Kidney (tissue), 14 donors: Measurements from ENCODE around the gene MACROD2. TPM values are rescaled to one million over a fixed set of nuclear protein-coding genes. Genes with fewer than 3 reads are reported as not detected.

ENCODE experiments used
- DNase-seq, 5 donors: peaks; one replicate each; pipeline ENCODE4 v3.0.0-alpha.2; 2013 to 2020
- FAIRE-seq: peaks from 2 replicates; lab custom pipeline; 2012; peaks lifted over from hg19 to GRCh38; lab: Jason Lieb, UNC
- H3K27ac ChIP-seq, 2 donors: one replicate each; pipeline ENCODE4 v1.7.0; 2013; ENCODE audit warnings: low read depth in 2 of 2, low read length in 2 of 2, inconsistent platforms in 1 of 2
- H3K27me3 ChIP-seq: one replicate; pipeline ENCODE4 v1.7.1; 2013; ENCODE audit warnings: low read length, inconsistent platforms; ENCODE audit not compliant: control insufficient read depth, insufficient read depth
- H3K36me3 ChIP-seq, 3 donors: one replicate each; pipeline versions ENCODE4 v1.7.0 to v1.7.1; 2013; ENCODE audit warnings: low read length in 3 of 3, control low read depth in 1 of 3, inconsistent platforms in 1 of 3; ENCODE audit not compliant: insufficient read depth in 3 of 3, control insufficient read depth in 2 of 3
- H3K4me1 ChIP-seq, 3 donors: one replicate each; pipeline versions ENCODE4 v1.7.0 to v1.7.1; 2013; ENCODE audit warnings: low read length in 3 of 3, inconsistent platforms in 1 of 3, low read depth in 1 of 3; ENCODE audit not compliant: control insufficient read depth in 2 of 3, insufficient read depth in 2 of 3
- H3K4me3 ChIP-seq, 3 donors: one replicate each; pipeline versions ENCODE4 v1.7.0 to v1.8.1; 2013; ENCODE audit warnings: low read length in 3 of 3, control low read depth in 1 of 3, inconsistent platforms in 1 of 3
- H3K9ac ChIP-seq, 3 donors: one replicate each; pipeline versions ENCODE4 v1.7.0 to v1.7.1; 2013; ENCODE audit warnings: low read length in 3 of 3, control low read depth in 1 of 3, inconsistent platforms in 1 of 3
- H3K9me3 ChIP-seq, 3 donors: one replicate each; pipeline versions ENCODE4 v1.7.0 to v1.7.1; 2013; ENCODE audit warnings: low read length in 3 of 3, control low read depth in 1 of 3, inconsistent platforms in 1 of 3; ENCODE audit not compliant: control insufficient read depth in 2 of 3, insufficient read depth in 1 of 3
- CTCF ChIP-seq: IDR thresholded peaks from 3 replicates; pipeline ENCODE4 v1.5.1; 2012; ENCODE audit warnings: mild to moderate bottlenecking, moderate library complexity, borderline replicate concordance; ENCODE audit not compliant: insufficient read depth; ENCODE audit errors: extremely low read depth
- intact Hi-C: fragments of 100-400 bp; cut with DNase I; formaldehyde crosslinking; loops from one replicate; pipeline ENCODE4 v1.11.1; 2022
- polyA plus RNA-seq: library from polyadenylated mRNA; stranded (reverse); fragments of 350-450 nt; fragmentation: Illumina TruSeq; extraction: RNeasy Lipid Tissue Mini Kit (QIAGEN cat#74804); gene quantifications from one replicate; pipeline ENCODE4 v1.2.3, GENCODE V29; 2014; ENCODE audit warnings: low read depth, low replicate concordance; ENCODE audit not compliant: insufficient read depth
- total RNA-seq: library from RNA; stranded (reverse); fragmentation: NEBNext Ultra II Directional; extraction: Animal tissue kit (Norgen Biotek cat#: 25700); gene quantifications from one replicate; pipeline ENCODE4 v1.2.1, GENCODE V29; 2021
- donor health status: control.
- donor health status: control.
- donor health status: control.
- donor health status: control.
- donor health status: control.
- donor health status: DM: yes; HTN: yes; CAD: no.
- donor health status: Normal renal cell carcinoma (clear cell type).

The MACROD2 gene
- total and polyA plus RNA-seq, 2 donors from 2014 or later, result 3.0 to 10.0 TPM

GRCh38 chr20:16013631-16014030, 2018.3 kb downstream of the MACROD2 start:
- no peak for DNase-seq
- Histone ChIP-seq H3K4me3 (no peak overlapping the region), H3K9ac (no peak overlapping the region), H3K27me3 (no peaks in the 10 kb centered on the region), H3K9me3 (no peaks in the 10 kb centered on the region), H3K36me3 (no peaks in the 10 kb centered on the region), H3K4me1 (no peaks in the 10 kb centered on the region), H3K27ac (no peak overlapping the region)
- intact Hi-C loops, result no loop called here
- no peak for TF ChIP-seq CTCF
- no peak for FAIRE-seq

DNA sequence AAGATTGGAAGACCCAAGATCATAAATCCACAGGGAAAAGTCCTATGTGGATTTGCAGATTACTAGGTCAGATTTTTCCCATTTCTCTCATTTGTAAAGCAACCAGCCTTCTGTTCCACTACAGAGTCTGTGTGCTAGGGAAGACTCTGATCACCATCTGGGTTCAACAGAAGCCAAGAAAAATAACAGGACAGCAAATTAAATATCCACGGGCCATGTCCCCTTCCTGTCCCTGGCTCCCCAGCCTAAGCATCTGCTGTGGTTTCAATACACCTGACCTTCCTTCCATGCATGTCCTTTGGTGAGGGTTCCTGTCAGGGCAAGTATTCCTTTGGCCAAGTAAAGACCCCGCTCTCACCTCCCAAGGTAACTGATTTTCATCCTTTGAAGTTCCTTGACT, 2019.1 kb downstream of the MACROD2 start:
- H3K27me3 ChIP-seq, result no peaks in the 10 kb centered on the region
- H3K4me3 ChIP-seq, result no peak overlapping the region
- DNase-seq (no peak), FAIRE-seq (no peak)
- intact Hi-C loops, result no loop called here
- H3K9ac ChIP-seq, result no peak overlapping the region
- H3K27ac ChIP-seq, result no peak overlapping the region
- H3K9me3 ChIP-seq, result no peaks in the 10 kb centered on the region
- H3K36me3 ChIP-seq, result no peaks in the 10 kb centered on the region
- no peaks in the 10 kb centered on the region for H3K4me1 ChIP-seq
- no peak for TF ChIP-seq CTCF

DNA sequence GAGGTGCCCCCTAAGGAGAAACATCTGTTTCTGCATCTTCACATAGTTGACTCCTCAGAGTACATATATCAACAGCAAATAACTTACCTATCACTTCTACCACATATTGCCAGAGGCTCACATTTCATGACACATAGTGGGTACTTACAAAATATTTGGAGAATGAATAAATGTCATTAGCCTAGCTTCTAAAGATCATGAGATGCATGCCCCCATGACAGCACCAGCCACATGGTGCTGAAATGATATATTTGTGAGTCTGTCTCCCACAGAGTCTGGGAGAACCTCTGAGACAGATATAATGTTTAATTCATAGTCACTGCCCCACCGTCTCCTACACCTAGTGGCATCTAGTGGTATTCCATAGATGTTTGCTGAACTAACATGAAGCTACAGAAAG, 2022.3 kb downstream of the MACROD2 start:
- intact Hi-C loops, result no loop called here
- FAIRE-seq, result no peak

More for the DNA sequence above, 2022.3 kb downstream of the MACROD2 start:
- Histone ChIP-seq H3K27ac (no peak overlapping the region), H3K9me3 (no peaks in the 10 kb centered on the region), H3K9ac (no peak overlapping the region), H3K36me3 (no peaks in the 10 kb centered on the region), H3K27me3 (no peaks in the 10 kb centered on the region), H3K4me3 (no peak overlapping the region), H3K4me1 (no peaks in the 10 kb centered on the region)
- no peak for TF ChIP-seq CTCF
- DNase-seq, result no peak
